ENCODE results near the gene OR3A1.

GRCh38 chr17:3316836-3317235 lies 18.7 kb upstream of the OR3A1 start:
- TF ChIP-seq, protein P1, sequence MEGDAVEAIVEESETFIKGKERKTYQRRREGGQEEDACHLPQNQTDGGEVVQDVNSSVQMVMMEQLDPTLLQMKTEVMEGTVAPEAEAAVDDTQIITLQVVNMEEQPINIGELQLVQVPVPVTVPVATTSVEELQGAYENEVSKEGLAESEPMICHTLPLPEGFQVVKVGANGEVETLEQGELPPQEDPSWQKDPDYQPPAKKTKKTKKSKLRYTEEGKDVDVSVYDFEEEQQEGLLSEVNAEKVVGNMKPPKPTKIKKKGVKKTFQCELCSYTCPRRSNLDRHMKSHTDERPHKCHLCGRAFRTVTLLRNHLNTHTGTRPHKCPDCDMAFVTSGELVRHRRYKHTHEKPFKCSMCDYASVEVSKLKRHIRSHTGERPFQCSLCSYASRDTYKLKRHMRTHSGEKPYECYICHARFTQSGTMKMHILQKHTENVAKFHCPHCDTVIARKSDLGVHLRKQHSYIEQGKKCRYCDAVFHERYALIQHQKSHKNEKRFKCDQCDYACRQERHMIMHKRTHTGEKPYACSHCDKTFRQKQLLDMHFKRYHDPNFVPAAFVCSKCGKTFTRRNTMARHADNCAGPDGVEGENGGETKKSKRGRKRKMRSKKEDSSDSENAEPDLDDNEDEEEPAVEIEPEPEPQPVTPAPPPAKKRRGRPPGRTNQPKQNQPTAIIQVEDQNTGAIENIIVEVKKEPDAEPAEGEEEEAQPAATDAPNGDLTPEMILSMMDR (conservative IDR thresholded peaks at IDR 0.05; ENCODE audit: low read depth, low read length): no peak
- no peak for TF ChIP-seq EZH2 (IDR thresholded peaks at IDR 0.05; ENCODE audit: borderline replicate concordance, low read depth, low read length, poor library complexity, severe bottlenecking)

All from A673 (cell line).